GM10266 (cell line): Measurements from ENCODE around the gene EPHA2.
A peak's percentile ranks its signal among the peaks of the same experiment; 100 is the strongest.

Experiments
- DNase-seq: peaks from one replicate; pipeline ENCODE4 v3.0.0; 2012; ENCODE audit errors: extremely low spot score
- TF ChIP-seq, protein P1 (sequence below): IDR thresholded peaks from 2 replicates; pipeline ENCODE4 v1.5.1; 2012; ENCODE audit warnings: mild to moderate bottlenecking, low read depth; ENCODE audit not compliant: control insufficient read depth, insufficient read depth; ENCODE audit errors: missing control alignments

EPHA2 gene

GRCh38 chr1:16126160-16126559, 29.7 kb downstream of the EPHA2 start:
- TF ChIP-seq, protein P1, sequence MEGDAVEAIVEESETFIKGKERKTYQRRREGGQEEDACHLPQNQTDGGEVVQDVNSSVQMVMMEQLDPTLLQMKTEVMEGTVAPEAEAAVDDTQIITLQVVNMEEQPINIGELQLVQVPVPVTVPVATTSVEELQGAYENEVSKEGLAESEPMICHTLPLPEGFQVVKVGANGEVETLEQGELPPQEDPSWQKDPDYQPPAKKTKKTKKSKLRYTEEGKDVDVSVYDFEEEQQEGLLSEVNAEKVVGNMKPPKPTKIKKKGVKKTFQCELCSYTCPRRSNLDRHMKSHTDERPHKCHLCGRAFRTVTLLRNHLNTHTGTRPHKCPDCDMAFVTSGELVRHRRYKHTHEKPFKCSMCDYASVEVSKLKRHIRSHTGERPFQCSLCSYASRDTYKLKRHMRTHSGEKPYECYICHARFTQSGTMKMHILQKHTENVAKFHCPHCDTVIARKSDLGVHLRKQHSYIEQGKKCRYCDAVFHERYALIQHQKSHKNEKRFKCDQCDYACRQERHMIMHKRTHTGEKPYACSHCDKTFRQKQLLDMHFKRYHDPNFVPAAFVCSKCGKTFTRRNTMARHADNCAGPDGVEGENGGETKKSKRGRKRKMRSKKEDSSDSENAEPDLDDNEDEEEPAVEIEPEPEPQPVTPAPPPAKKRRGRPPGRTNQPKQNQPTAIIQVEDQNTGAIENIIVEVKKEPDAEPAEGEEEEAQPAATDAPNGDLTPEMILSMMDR = no peak
- DNase-seq = no peak

GRCh38 chr1:16125483-16125882, 30.4 kb downstream of the EPHA2 start:
- TF ChIP-seq, protein P1 = no peak
- no peak for DNase-seq

DNA sequence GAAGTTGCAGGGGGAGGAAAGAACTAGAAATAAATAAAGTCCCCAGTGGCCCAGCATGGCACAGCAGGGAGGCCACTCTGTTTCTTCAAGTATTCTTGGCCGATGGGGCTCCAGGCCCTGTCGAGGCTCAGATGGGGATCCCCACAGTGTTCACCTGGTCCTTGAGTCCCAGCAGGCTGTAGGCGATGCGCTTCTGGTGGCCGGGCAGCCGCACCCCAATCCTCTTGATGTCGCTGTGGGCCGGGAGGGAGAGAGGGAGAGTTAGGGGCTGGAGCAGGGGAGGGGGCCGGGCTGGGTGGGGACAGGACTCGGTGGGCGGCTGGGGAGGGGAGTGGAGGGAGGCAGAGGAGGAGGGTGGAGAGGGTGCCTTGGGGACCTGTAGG, 30.8 kb downstream of the EPHA2 start:
- TF ChIP-seq, protein P1 = no peak
- DNase-seq = no peak

DNA sequence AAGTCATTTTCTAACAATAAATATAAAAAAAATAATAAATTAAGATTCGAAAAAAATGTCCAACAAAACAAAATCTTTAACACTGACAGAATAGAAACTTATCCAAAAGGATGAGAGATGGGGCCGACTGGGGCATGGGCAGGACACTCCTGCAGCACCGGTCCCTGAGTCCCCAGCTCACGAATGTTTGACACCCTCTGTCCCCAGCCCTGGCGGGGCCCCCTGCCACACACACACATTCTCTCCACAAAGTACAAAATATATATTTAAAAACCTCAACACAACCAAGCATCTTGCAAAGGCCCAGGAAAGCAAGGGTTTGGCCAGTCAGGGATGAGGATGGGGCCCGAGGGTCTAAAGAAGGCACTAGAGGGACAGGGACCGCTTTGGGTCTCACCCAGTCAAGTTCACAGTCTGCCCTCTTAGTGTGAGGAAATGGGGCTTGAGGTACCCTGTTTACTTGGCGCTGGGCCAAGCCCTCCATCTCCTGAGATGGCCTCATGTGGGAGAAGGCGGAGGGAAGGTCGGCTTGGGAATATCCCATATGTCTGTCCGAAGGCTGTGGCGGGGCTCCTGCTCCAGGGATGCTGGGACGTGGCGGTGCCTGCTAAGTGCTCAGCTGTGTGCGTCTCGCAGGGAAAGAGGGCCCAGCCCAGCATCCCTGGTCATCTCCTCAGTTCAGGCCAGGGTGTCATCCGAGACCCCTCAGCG, 31.3 kb downstream of the EPHA2 start:
- TF ChIP-seq, protein P1 = no peak

GRCh38 chr1:16122916-16123315, 33.0 kb downstream of the EPHA2 start:
- TF ChIP-seq, protein P1 = no peak
- DNase-seq = peak; percentile 58

More for the DNA sequence above, 31.3 kb downstream of the EPHA2 start:
- no peak for DNase-seq

DNA sequence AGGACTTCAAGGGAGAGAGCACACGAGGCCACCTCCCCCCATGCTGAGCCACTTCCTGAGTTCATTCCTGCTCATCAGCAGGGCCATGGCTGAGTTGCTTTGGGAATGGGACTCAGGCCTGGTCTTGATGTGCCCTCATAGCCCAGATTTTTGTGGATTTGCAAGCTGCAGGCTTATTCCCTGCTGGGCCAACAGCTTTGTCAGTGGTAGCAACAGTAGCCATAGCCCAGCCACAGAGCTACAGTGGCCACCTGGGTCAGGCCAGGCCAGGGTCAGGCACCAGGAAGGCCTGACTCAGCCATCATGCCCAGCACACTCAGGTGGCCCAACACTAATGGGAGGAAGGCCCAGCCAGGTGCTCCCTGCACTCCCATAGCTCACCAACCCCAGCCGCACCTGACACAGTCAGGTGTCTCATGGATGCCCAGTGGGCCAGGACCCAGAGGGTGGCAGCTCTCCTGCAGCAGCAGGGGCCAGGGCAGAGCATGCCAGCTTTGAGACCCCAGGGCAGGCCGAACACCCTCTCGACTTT, 33.5 kb downstream of the EPHA2 start:
- TF ChIP-seq, protein P1 = no peak
- DNase-seq = no peak

DNA sequence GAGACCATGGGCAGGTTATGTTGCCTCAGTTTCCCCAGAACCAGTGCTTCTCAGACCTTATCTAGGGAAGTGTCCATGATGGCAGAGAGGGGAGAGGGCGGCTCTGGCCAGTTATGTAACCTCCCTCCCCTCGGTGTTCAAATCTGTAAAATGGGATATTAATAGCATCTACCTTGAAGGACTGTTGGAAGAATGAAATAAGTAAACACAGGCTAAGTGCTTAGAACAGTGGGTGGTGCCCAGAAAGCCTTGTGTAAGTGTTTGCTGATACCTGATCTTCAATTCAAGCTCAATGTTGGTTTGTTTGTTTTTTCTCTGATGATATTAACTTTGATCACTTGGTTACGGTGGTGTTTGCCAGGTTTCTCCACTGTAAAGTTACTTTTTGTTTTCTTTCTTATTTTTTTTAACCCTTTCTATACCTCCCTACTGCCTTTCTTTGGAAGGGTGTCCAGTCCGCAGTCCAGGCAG, 34.9 kb downstream of the EPHA2 start:
- DNase-seq = no peak
- TF ChIP-seq, protein P1 = no peak
